Thoracic aorta (tissue), 2 donors: ENCODE results near the gene CADM2. TPM values are rescaled to one million over a fixed set of nuclear protein-coding genes. Genes with fewer than 3 reads are reported as not detected.

Source experiments
- ATAC-seq: fragments of 150-250 bp; one replicate; pipeline ENCODE4 v1.8.0; 2017; ENCODE audit warnings: low read depth; ENCODE audit not compliant: insufficient number of reproducible peaks, low FRiP score
- DNase-seq: peaks from one replicate; pipeline ENCODE4 v3.0.0-alpha.2; 2020; ENCODE audit warnings: low spot score
- H3K27ac ChIP-seq, 2 donors: fragments of 200-600 bp; sonication (generic); 1 replicate in 1 of 2; 2 replicates in 1 of 2; pipeline ENCODE4 v1.5.1; 2016; ENCODE audit warnings: mild to moderate bottlenecking in 2 of 2, moderate library complexity in 2 of 2
- H3K27me3 ChIP-seq: fragments of 200-600 bp; sonication (generic); replicated peaks from 2 replicates; pipeline ENCODE4 v1.6.0; 2016; ENCODE audit warnings: mild to moderate bottlenecking; ENCODE audit not compliant: insufficient read depth
- H3K36me3 ChIP-seq: fragments of 200-600 bp; sonication (generic); one replicate; pipeline ENCODE4 v1.5.1; 2016
- H3K4me1 ChIP-seq, 2 donors: fragments of 200-600 bp; sonication (generic); 1 replicate in 1 of 2; 2 replicates in 1 of 2; pipeline versions ENCODE4 v1.5.1 to v1.6.0; 2016; ENCODE audit warnings: low read depth in 2 of 2, mild to moderate bottlenecking in 1 of 2; ENCODE audit not compliant: control insufficient read depth in 1 of 2
- H3K4me3 ChIP-seq: fragments of 200-600 bp; sonication (generic); 2 replicates; pipeline ENCODE4 v1.5.1; 2016; ENCODE audit warnings: mild to moderate bottlenecking
- H3K9me3 ChIP-seq: fragments of 200-600 bp; sonication (generic); 2 replicates; pipeline ENCODE4 v1.5.1; 2016
- CTCF ChIP-seq: fragments of 200-600 bp; sonication (generic); IDR thresholded peaks from one replicate; pipeline ENCODE4 v1.5.1; 2019; ENCODE audit warnings: antibody characterized with exemption
- total RNA-seq, 2 donors: library from RNA; depleted of rRNA; stranded (reverse); fragments of >200 nt; gene quantifications; one replicate each; pipeline versions ENCODE4 v1.1.0 to v1.2.3, GENCODE V29; 2016

Gene CADM2
- total RNA-seq, 2 donors from 2014 or later: 1.8 TPM; not detected in 1

- ATAC-seq (no peak), DNase-seq (no peak)
- TF ChIP-seq CTCF: no peak
- no peaks in the 10 kb centered on the region for H3K36me3 ChIP-seq
- H3K4me3 ChIP-seq: no peak overlapping the region
- no peaks in the 10 kb centered on the region for H3K9me3 ChIP-seq
- no peak overlapping the region for H3K27ac ChIP-seq
- H3K27me3 ChIP-seq: no peaks in the 10 kb centered on the region
- no peaks in the 10 kb centered on the region for H3K4me1 ChIP-seq
These were observed 15.6 kb downstream of the CADM2 start for GRCh38 chr3:84974347-84974746.

- Histone ChIP-seq H3K27me3 (no peaks in the 10 kb centered on the region), H3K9me3 (no peaks in the 10 kb centered on the region), H3K36me3 (no peaks in the 10 kb centered on the region), H3K27ac (no peak overlapping the region), H3K4me3 (no peak overlapping the region), H3K4me1 (no peaks in the 10 kb centered on the region)
- no peak for DNase-seq
- no peak for TF ChIP-seq CTCF
- no peak for ATAC-seq
These were observed 18.2 kb downstream of the CADM2 start for GRCh38 chr3:84977021-84977420.

- ATAC-seq: no peak
- no peak for DNase-seq
These were observed 20.1 kb downstream of the CADM2 start for GRCh38 chr3:84978843-84979242.

DNA sequence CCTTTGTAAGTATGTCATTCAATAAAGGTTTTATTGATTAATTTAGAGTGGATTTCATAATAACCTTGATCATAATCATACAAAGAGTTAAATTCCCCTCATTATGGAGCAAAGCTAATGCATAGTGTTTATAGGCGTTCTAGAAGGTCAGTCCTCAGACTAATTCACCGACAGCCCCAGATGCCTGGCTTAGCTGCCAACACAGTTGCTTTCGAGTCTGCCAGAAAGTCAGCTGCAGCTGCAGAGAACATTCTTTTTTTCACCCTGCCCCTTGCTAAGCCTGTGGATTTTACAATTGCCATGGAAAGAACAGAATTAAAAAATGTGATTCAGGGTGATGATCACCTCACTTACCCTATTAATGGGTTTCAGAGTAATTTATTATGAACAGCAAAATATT lies 21.2 kb downstream of the CADM2 start:
- no peak for ATAC-seq
- no peak for TF ChIP-seq CTCF

More at GRCh38 chr3:84978843-84979242, 20.1 kb downstream of the CADM2 start:
- no peaks in the 10 kb centered on the region for H3K27me3 ChIP-seq
- no peak overlapping the region for H3K27ac ChIP-seq
- no peaks in the 10 kb centered on the region for H3K4me1 ChIP-seq
- no peak for TF ChIP-seq CTCF
- no peaks in the 10 kb centered on the region for H3K36me3 ChIP-seq
- no peak overlapping the region for H3K4me3 ChIP-seq
- no peaks in the 10 kb centered on the region for H3K9me3 ChIP-seq

DNA sequence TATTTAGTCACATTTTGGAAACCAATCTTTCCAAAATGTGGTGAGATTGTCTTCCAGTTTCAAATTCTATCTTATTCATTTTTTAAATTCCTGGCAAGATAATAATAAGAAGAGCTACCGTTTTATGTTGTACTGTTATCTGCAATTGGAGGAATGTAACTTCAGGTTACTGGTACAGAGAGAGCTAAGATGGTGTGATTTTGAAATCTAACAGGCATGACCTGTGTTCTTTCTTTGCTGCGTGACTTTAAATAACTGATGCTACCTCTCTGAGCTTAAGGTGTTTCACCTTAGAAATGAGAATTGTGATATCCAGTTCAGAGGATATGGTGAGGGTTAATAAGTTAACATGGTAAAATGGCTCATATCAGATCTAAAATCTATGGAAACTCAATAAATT lies 21.7 kb downstream of the CADM2 start:
- H3K27ac ChIP-seq: no peak overlapping the region
- ATAC-seq: no peak
- H3K27me3 ChIP-seq: no peaks in the 10 kb centered on the region
- no peak overlapping the region for H3K4me3 ChIP-seq
- H3K4me1 ChIP-seq: no peaks in the 10 kb centered on the region
- no peak for DNase-seq
- H3K9me3 ChIP-seq: no peaks in the 10 kb centered on the region
- no peaks in the 10 kb centered on the region for H3K36me3 ChIP-seq
- TF ChIP-seq CTCF: no peak

More for the DNA sequence above, 21.2 kb downstream of the CADM2 start:
- no peaks in the 10 kb centered on the region for H3K27me3 ChIP-seq
- H3K4me1 ChIP-seq: no peaks in the 10 kb centered on the region
- H3K4me3 ChIP-seq: no peak overlapping the region
- H3K36me3 ChIP-seq: no peaks in the 10 kb centered on the region
- no peaks in the 10 kb centered on the region for H3K9me3 ChIP-seq
- no peak overlapping the region for H3K27ac ChIP-seq
- no peak for DNase-seq
